ENCODE data around the gene PTPRC. TPM values are rescaled to one million over a fixed set of nuclear protein-coding genes. Genes with fewer than 3 reads are reported as not detected.

PTPRC gene
- total and polyA plus RNA-seq, 8 donors = 0.59 to 20.5 (median 2.7) TPM

- FAIRE-seq = no peak
- intact Hi-C loops (cut with DNase I) = no loop called here
- no peaks in the 10 kb centered on the region for H3K9me3 ChIP-seq
- no peak for TF ChIP-seq CTCF (IDR thresholded peaks at IDR 0.05)
- DNase-seq = no peak
- H3K27me3 ChIP-seq = no peaks in the 10 kb centered on the region
- no peak overlapping the region for H3K27ac ChIP-seq
- H3K4me1 ChIP-seq = no peaks in the 10 kb centered on the region
- H3K4me3 ChIP-seq = peak overlapping the region in 1 of 4 donors; percentile 1
- no peak for ATAC-seq
- no peaks in the 10 kb centered on the region for H3K36me3 ChIP-seq
- 66 to 87% methylated on average over 5 of the region's 5 CpGs for WGBS, 2 donors
Observed at GRCh38 chr1:198641966-198642668, 3.3 kb downstream of the PTPRC start.

GRCh38 chr1:198642983-198643382 lies 4.1 kb downstream of the PTPRC start:
- Histone ChIP-seq H3K4me1 (no peaks in the 10 kb centered on the region), H3K27me3 (no peaks in the 10 kb centered on the region), H3K36me3 (no peaks in the 10 kb centered on the region), H3K9me3 (no peaks in the 10 kb centered on the region), H3K27ac (no peak overlapping the region), H3K4me3 (no peak overlapping the region)
- ATAC-seq = no peak
- no peak for DNase-seq
- no peak for TF ChIP-seq CTCF (IDR thresholded peaks at IDR 0.05)
- no peak for FAIRE-seq
- intact Hi-C loops (cut with DNase I) = no loop called here

- FAIRE-seq (no peak), ATAC-seq (no peak)
- WGBS, 2 donors = 52 to 54% methylated on average over 1 of the region's 1 CpG
Observed at GRCh38 chr1:198643808-198644207, 5.0 kb downstream of the PTPRC start.

GRCh38 chr1:198647055-198647454 lies 8.2 kb downstream of the PTPRC start:
- H3K4me1 ChIP-seq = no peaks in the 10 kb centered on the region
- no peak overlapping the region for H3K4me3 ChIP-seq
- no peaks in the 10 kb centered on the region for H3K36me3 ChIP-seq
- intact Hi-C loops (cut with DNase I) = no loop called here
- no peaks in the 10 kb centered on the region for H3K27me3 ChIP-seq
- FAIRE-seq = no peak
- no peak for TF ChIP-seq CTCF (IDR thresholded peaks at IDR 0.05)
- no peak for DNase-seq
- no peak for ATAC-seq
- H3K9me3 ChIP-seq = no peaks in the 10 kb centered on the region
- H3K27ac ChIP-seq = no peak overlapping the region
- 38 to 45% methylated on average over 1 of the region's 1 CpG for WGBS, 2 donors

More at GRCh38 chr1:198643808-198644207, 5.0 kb downstream of the PTPRC start:
- Histone ChIP-seq H3K36me3 (no peaks in the 10 kb centered on the region), H3K4me1 (no peaks in the 10 kb centered on the region), H3K9me3 (no peaks in the 10 kb centered on the region), H3K4me3 (no peak overlapping the region), H3K27me3 (no peaks in the 10 kb centered on the region), H3K27ac (no peak overlapping the region)
- intact Hi-C loops (cut with DNase I) = no loop called here
- no peak for TF ChIP-seq CTCF (IDR thresholded peaks at IDR 0.05)
- no peak for DNase-seq

- no peak for ATAC-seq
- H3K9me3 ChIP-seq = no peaks in the 10 kb centered on the region
Observed at GRCh38 chr1:198648592-198648991, 9.8 kb downstream of the PTPRC start.

More at GRCh38 chr1:198648592-198648991, 9.8 kb downstream of the PTPRC start:
- intact Hi-C loops (cut with DNase I) = no loop called here
- DNase-seq (no peak), FAIRE-seq (no peak)
- Histone ChIP-seq H3K27me3 (no peaks in the 10 kb centered on the region), H3K4me3 (no peak overlapping the region), H3K4me1 (no peaks in the 10 kb centered on the region), H3K27ac (no peak overlapping the region), H3K36me3 (no peaks in the 10 kb centered on the region)
- TF ChIP-seq CTCF (IDR thresholded peaks at IDR 0.05) = no peak
